ENCODE results near the gene ZDHHC4.

The ZDHHC4 gene

GRCh38 chr7:6607651-6608051, 30.4 kb downstream of the ZDHHC4 start:
- no peak for DNase-seq

GRCh38 chr7:6608081-6608480, 30.8 kb downstream of the ZDHHC4 start:
- no peak for DNase-seq

- DNase-seq, result no peak
These were observed 31.5 kb downstream of the ZDHHC4 start for GRCh38 chr7:6608794-6609193.

- no peak for DNase-seq
These were observed 35.6 kb downstream of the ZDHHC4 start for GRCh38 chr7:6612819-6613218.

GRCh38 chr7:6613706-6614105, 36.5 kb downstream of the ZDHHC4 start:
- DNase-seq, result no peak

GRCh38 chr7:6614953-6615722, 37.9 kb downstream of the ZDHHC4 start, which contains the start of gene ZNF853:
Gene ZNF853 (plus strand): TSS chr7:6615610. CDS start chr7:6616175, 565 bp downstream.
- peak in 1 of 3 donors; percentile 33 for DNase-seq

GRCh38 chr7:6615723-6616555, 38.7 kb downstream of the ZDHHC4 start:
- DNase-seq, result no peak

- no peak for DNase-seq
These were observed 39.8 kb downstream of the ZDHHC4 start for GRCh38 chr7:6616854-6617643.

GRCh38 chr7:6618621-6619020, 41.4 kb downstream of the ZDHHC4 start:
- DNase-seq, result no peak

- DNase-seq, result no peak
These were observed 42.7 kb downstream of the ZDHHC4 start for GRCh38 chr7:6619961-6620360.

GRCh38 chr7:6621195-6622133, 44.2 kb downstream of the ZDHHC4 start:
- DNase-seq, result no peak

GRCh38 chr7:6622134-6622710, 45.0 kb downstream of the ZDHHC4 start:
- no peak for DNase-seq

- DNase-seq, result no peak
These were observed 46.5 kb downstream of the ZDHHC4 start for GRCh38 chr7:6623589-6624245.

GRCh38 chr7:6624246-6624611, 47.0 kb downstream of the ZDHHC4 start:
- DNase-seq, result no peak

- no peak for DNase-seq
These were observed 50.8 kb downstream of the ZDHHC4 start for GRCh38 chr7:6628045-6628444.

- DNase-seq, result no peak
These were observed 53.0 kb downstream of the ZDHHC4 start for GRCh38 chr7:6630007-6630849.

GRCh38 chr7:6631605-6632004, 54.4 kb downstream of the ZDHHC4 start:
- DNase-seq, result no peak

GRCh38 chr7:6634021-6634420, 56.8 kb downstream of the ZDHHC4 start:
- no peak for DNase-seq

- peak; percentile 78 to 83 (median 80) for DNase-seq
These were observed 57.7 kb downstream of the ZDHHC4 start for GRCh38 chr7:6634971-6635370.
